GM18508 (cell line): ENCODE results near the gene DNTTIP2.

ENCODE experiments used
- ATAC-seq: cut with Tn5 transposase; IDR thresholded peaks from one replicate; pipeline ENCODE4 v1.9.1; 2021; ENCODE audit warnings: moderate number of reproducible peaks; ENCODE audit not compliant: insufficient read depth, unreplicated experiment

Gene DNTTIP2

DNA sequence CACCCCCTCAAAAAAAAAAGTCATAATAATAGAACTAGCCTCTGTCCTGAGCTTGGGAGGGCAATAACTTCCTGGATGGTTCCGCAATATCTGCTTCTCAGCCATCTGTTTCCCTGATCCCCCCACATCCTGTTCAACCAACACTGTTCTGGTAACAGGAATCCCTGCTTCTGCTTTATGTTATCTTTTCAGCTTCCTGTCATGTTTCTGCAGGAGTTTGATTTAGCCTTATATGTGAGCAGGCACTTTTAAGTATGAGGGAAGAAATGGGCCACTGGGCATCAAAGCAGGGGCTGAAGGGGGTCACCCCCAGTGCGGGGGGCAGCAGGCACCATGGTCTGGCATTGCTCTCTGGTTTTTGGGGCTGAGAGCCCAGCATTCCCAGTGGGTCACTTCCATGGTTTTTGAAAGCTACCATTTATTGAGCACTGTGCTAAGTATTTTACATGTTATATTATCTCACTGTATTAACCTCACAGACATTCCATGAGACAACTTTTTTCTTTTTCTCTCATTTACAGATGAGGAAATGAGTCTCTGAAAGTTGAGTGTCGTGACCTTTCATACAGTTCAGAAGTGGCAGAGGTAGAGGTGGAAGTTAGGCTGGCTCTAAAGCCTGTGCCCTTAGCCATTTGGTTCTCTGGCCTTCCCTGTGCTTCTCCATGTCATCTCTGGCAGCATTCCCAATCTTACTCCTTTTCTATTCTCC is 61.9 kb downstream of the DNTTIP2 start:
- no peak for ATAC-seq
